Testis (tissue), 2 donors: ENCODE results near the gene CHMP5.

Source experiments
- CTCF ChIP-seq, 3 experiments: fragments of 450-650 bp in 2 of 3; fragments of 200-600 bp in 1 of 3; sonication (generic) in 1 of 3; IDR thresholded peaks; one replicate each; pipeline ENCODE4 v1.5.1; 2016 to 2019; ENCODE audit warnings: antibody characterized with exemption in 3 of 3, mild to moderate bottlenecking in 2 of 3, moderate library complexity in 1 of 3
- POLR2A ChIP-seq: fragments of 450-650 bp; IDR thresholded peaks from one replicate; pipeline ENCODE4 v1.6.1; 2017; ENCODE audit warnings: antibody characterized with exemption, mild to moderate bottlenecking, moderate library complexity

GRCh38 chr9:33263131-33264002 lies 1.5 kb upstream of the CHMP5 start:
- TF ChIP-seq CTCF (IDR thresholded peaks at IDR 0.05) (no peak), POLR2A (no peak)
